GM18520 (cell line): ENCODE data around the gene WDR37.
"Not testable (repeated sequence)": the region's sequence is repeated elsewhere in the genome, so short reads cannot be mapped to it uniquely, and the experiment has no call there.

ENCODE experiments used
- ATAC-seq: cut with Tn5 transposase; IDR thresholded peaks from one replicate; pipeline ENCODE4 v1.9.1; 2021; ENCODE audit not compliant: unreplicated experiment

Gene WDR37

DNA sequence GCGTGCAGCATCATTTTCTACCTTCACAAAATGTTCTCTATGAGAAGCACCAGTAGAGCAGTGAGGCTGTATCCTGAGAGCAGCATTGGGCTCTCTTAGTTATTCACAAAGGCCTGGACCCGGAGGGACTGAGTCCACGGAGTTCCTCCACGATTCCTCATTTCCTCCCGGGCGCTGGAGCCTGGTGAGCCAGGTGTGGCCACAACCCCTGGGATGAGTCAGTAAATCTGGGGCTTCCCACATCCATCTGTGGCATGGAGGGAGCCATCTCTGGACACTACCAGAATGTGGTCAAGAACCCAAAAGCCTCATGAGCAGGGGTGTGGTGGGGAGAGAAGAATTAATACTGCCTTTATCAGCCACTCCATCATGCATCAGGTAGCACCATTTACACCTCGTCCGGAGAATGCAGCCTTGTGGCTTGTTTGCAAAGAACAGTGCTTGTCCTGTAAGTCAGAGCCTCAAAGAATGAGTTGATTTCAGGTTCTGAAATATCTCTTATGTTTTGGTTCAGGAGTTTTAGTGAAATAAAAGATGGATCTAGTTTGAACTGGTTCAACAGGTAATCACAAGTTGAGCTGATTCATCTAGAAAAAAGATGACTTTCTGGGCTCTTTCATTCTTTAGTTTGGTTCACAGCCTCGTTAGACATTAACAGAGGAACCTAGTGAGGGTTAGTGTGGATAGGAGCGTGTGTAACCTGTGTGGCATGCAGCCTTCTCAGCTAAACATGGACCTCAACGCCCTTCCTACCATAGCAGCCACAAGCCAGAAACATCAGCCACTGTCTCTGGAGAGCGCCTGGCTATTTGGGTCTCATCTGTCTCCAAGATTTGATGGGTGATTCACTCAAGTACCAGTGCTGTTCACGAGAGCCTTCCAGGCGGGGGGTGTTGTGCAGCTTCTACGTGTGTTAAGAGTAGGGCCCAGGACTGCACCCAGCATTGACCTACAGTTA is 95.2 kb downstream of the WDR37 start:
- no peak for ATAC-seq

DNA sequence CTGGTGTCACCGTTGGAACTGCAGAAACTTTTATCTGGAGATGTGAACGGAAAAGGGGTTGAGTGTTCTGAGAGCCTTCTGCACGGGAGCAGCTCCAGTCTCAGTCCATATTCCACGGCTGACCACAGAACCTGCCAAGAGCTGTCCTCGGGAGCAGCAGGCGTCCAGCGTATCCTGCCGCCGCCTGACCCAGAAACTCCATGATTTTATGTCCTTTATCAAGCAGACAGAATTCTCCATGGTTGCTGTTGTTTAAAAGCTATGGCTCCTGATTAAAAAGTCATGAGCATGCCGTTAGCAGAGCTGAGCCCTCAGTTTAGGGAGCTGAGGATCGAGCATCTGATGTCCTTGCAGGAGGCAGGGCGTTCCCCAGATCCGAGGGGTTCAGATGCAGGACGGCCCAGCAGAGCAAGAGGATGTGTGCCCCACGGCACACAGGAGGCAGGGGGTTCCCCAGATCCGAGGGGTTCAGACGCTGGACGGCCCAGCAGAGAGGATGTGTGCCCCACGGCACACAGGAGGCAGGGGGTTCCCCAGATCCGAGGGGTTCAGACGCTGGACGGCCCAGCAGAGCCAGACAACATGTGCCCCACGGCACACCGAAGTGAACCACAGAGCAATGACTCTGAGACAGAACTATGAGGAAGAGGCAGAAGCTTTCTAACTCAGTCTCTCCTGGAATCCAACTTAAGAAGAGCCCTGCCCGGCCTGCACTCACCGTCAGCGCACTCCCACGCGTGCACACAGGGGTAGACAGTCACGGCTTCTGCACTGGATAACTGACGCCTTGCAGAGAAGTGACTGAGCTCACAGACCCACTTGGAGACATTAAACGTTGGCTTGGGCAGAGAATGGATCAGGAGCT is 96.4 kb downstream of the WDR37 start:
- no peak for ATAC-seq

DNA sequence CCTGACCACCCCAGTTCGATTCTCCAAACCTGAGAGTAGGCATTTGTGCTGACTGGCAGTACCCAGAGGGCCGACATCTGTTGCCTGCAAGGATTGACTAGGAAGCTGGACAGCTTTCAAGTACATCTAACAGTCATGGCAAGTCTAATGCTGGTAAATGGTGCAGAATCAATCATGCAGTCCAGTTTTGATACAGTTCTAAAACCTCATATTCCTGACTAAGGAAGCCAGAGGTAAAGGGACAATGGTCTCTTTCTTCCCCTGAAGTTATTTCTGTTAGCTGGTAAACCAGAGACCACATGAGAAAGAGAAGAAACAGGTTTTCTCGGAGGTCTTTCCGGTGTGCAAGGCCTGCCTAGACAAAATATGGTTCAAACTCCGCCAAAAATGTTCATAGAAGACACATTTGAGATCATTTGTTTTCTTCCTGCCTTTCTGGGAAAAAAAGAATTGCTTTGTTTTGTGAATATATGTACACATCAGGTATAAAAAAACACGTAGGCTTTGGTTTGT is 97.1 kb downstream of the WDR37 start:
- no peak for ATAC-seq

DNA sequence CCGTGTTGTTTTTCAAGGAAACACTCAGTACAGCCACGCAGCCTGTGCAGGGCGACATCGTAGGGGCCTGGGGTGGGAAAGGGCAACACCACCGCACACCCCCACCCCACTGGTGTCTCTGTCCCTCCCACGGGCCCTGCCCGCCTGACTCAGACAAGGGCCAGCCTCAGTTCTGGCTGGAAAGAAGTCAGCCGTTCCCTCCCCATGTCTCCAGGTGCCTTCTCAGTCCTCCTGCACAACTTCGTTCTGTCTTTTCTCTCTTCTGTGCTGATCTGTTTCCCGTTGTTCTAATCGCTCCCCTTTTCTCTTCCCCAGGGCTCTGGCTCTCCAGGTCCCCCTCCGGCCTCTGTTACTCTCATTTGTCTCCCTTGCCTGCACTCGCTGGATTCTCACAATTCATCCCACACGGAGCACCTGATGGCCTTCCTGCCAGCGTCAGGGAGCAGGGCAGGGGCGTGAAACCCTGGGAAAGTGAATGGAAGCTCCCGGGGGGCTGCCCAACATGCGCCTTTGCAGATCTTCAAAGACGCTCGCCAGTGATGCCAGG is 97.7 kb downstream of the WDR37 start:
- ATAC-seq, result no peak

DNA sequence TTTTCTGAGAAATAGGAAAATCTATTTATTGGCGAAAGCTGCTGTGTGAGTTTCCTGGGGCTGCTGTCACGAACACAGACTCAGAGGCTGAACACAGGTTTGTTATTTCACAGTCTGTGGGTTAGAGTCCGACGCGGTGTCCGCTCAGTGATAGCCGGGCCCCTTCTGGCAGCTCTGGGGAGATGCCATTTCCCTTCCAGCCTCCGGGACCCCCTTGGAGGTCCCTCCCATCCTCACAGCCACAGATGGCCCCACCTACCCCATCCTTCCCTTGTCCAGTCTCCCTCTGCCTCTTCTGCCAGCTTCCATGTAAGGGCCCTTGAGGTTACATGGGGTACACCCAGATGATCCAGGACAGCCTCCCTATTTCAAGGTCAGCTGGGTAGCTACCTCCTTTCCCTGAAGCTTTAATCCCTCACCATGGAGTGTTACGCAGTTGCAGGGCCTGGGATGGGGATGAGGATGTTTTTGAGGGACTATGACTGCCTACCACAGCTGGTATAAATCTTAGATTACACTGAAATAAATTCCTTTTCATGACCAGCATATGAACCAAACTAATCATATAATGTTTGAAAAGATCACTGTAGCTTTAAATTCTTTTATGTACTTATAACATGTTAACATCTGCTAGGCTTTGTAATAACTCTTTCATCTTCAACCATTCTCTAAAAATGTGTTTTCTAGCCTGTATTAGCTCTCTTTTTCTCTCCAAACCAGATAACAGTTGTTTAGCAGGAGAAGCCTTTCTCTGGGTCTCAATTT is 98.5 kb downstream of the WDR37 start:
- no peak for ATAC-seq

DNA sequence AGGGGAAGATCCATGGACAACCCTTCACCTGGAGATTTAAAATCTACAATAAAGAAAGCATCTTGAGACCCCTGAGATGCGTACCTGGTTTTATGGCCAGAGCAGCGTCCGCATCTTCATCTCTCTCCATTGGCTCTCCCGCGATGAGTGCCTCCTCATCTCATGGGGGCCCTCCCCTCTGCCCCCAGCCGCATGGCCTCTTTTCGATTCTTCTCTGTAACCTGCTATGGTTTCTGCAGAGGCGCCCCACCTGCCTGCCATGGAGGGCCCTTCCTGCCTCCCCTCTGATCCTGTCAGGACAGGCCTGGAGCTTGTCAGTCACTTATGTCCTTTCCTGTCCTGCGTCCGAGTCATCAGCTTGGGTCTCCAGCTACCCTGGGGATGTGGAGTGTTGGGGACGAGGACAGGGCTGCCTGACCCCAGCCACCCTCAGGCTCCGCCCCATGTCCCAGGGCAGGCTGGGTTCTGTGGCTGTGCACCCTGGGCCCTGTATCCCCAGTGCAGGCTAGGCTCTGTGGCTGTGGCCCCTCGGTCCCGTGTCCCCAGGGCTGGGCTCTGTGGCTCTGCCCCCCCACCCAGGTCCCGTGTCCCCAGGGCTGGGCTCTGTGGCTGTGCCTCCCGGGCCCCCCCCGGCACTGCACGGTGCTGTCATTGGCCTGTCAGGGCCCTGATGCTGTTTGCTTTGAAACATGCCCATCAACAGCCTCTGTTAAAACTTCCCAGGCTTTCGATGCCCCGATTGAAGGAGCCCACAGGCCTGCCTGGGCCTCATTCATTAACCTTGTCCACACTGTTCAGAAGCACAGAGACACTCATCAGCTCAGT is 99.8 kb downstream of the WDR37 start:
- no peak for ATAC-seq

DNA sequence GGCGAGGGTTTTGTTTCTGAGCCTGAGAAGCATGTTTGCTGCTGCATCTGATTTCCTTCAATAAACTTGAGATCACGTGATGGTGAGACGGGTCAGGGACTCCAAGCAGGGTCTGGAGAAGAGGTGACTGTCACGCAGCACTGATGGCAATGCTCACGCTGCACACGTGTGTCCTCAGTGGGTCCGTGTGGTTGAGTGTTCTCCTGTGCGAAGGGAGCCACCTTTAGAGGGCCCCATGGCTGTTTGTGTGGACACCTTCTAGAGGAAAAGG is 100.4 kb downstream of the WDR37 start:
- ATAC-seq, result no peak

DNA sequence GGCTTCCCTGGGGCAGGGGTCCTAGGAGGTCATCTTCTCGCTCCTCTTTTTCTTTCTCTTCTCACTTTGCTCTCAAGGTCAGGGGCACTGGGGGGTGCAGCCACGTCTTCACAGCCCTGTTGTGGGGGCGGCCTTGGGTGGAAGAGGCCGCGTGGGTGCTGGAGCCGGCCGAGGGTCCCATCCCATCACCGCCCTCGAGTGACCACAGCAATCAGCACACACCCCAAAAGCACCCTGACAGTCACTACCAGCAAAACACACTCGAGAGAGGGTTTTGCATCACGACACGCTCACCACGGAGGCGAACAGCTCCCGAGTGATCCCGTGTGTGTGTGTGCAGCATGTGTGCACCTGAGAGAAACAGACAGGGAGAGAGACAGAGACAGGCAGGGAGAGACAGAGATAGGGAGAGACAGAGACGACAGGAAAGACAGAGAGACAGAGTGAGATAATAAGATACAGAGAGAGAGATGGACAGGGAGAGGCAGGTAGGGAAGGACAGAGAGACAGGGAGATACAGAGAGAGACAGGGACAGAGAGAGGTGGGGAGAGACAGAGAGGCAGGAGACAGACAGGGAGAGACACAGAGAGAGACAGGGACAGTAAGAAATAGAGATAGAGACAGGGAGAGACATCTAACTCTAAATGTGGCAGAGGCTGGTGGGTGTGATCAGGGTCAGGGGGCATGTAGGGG is 100.9 kb downstream of the WDR37 start:
- ATAC-seq, result no peak

DNA sequence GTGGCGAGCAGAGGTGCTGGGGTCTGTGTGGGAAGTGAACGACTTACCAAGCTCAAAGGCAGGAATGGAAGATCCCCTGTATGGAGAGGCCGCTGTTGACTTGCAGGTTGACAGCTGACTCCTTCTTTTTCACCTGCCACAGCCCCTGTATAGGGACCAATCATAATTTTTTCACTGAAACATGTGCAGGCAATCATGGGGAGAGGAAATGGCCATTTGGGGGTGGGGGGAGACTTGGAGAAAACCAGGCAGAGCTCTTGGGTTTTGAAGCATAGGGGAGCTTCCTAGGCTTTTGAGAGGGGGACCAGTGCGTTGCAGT is 101.4 kb downstream of the WDR37 start:
- no peak for ATAC-seq

DNA sequence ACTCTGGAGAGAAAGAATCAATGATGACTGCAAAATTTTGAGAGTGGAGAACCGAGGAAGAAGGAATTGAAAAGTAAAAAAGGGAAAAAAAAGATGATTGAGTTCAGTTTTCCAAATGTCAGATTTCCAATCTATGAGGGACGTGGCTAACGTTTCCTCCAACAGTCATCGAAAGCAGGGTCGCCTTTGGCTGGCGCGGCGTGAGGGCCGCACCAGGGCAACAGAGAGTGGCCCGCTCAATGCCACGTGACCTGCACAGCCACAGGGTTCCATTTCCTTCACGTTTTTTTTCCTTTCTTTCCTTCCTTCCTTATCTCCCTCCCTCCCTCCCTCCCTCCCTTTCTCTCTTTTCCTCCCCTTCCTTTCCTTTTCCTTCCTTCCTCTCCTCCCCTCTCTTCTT is 101.9 kb downstream of the WDR37 start:
- ATAC-seq, result no peak

DNA sequence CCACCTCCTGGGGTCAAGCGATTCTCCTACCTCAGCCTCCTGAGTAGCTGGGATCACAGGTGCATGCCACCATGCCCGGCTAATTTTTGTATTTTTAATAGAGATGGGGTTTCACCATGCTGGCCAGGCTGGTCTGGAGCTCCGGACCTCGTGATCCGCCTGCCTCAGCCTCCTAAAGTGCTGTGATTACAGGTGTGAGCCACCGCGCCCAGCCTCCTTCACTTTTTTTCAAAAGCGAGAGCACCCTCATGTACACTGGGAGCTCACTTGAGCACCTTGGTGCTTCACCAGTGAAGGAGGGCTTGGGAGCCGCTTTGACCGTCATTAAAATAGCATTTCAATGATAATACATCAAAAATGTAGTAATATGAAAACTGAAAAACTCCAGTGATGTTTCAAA is 102.4 kb downstream of the WDR37 start:
- not testable (repeated sequence) for ATAC-seq

DNA sequence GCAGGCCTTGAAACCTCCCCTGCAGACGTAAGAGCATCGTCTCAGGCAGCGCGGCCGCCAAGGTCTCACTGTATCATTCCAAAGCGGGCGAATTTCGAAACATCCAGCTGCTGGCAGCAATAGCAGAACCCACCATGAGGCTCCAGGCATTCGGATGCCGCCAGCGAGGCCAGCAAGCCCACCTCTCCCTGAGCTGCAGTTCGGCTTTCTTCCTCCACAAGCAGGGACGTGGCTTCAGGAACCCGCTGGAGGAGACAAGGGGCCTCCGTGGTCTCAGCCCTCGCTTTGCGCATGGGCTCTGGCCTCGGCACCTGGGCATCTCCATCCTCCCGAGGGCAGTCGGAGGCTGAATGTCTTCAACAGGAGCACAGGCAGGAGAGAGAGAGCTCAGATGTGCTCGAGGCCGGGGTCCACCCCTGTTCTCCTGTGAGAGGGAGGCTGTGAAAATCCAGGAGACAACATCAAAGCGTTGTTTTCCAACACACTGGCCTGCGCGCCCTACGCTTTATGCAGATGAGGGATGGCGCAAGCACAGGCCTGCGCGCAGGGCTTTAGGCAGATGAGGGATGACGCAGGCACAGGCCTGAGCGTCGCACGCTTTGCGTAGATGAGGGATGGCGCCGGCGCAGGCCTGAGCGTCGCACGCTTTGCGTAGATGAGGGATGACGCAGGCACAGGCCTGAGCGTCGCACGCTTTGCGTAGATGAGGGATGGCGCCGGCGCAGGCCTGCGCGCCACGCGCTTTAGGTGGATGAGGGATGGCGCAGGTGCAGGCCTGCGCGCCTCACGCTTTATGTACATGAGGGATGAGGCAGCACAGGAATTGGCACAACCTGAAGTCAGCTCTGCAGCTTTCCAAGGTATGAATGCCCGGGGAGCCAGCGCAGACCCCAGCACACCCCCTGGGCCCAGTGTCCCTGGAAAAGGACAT is 103.2 kb downstream of the WDR37 start:
- no peak for ATAC-seq

DNA sequence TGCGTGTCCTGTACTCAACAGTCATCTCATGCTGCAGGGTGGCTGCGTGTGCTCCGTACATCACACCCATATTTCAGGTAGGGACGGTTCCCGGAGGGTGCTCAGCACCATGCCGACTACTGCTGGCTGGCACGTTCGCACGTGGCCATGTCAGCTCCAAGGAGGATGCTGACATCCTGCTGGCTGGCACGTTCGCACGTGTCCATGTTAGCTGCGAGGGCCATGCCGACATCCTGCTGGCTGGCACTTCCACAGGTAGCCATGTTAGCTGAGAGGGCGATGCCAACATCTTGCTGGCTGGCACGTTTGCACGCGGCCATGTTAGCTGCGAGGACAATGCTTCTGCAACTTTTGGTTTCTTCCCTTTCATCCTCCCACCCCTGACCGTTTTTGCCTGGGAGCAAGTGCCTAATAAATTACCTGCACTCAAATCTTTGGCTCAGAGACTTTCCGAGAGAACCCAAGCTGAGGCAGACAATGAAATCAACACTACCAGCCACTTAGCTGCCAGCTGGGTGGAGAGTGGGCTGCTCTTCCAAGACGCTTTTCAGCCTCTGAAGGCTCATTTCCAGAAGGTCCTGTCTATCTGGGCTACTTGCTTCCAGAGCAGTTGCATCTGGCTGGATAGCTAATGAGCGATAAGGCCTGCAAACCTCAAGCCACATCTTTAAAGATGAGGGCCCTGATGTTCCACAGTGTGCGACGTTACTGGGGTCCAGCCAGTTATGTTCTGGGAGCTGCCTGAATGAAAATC is 104.6 kb downstream of the WDR37 start:
- ATAC-seq, result no peak

DNA sequence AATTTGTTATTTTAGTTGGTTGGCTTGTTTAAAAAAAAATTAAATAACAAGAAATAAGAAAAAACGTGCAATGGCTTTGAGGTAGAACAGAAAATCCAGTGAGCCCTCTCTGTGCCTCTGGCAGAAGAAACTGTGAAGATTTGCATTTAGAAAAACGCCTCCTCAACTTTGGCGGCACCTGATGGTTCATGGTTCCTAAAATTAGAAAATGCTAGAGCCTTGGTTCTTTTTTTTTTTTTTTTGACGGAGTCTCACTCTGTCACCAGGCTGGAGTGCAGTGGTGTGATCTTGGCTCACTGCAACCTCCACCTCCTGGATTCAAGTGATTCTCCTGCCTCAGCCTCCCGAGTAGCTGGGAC is 105.1 kb downstream of the WDR37 start:
- not testable (repeated sequence) for ATAC-seq

DNA sequence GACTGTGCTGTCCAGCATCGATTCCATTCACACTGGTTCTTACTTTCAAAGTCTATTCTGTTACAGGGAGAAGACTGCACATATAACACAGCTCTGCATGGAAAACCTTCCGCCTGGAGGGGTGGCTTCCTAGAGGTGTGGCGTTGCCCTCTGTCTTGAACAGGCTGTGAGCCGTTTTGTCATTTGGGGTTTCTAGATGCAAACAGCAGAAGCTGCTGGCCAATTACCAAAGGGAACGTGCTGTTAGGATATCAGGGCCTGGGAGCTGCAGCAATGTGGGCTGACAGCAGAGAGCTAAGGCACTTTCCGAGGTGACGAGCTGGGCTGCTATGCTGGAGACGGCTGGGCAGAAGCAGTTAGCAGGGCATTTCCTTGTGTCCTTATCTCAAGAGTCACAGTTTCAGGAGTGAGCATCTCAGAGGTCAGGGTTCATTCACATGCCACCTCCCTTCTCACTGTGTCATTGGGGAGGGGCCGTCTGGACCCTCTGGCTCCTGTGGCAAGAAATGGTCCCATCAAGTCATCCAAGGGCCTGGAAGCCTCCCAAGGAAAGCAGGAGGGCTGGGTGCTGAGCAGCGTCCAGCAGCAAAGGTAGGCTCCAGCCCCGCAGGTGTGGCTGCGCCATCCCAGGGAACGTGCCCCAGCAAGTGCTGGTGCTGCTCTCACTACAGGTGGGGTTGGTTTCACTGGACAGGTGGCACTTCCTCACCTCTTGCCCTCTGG is 106.5 kb downstream of the WDR37 start:
- no peak for ATAC-seq

DNA sequence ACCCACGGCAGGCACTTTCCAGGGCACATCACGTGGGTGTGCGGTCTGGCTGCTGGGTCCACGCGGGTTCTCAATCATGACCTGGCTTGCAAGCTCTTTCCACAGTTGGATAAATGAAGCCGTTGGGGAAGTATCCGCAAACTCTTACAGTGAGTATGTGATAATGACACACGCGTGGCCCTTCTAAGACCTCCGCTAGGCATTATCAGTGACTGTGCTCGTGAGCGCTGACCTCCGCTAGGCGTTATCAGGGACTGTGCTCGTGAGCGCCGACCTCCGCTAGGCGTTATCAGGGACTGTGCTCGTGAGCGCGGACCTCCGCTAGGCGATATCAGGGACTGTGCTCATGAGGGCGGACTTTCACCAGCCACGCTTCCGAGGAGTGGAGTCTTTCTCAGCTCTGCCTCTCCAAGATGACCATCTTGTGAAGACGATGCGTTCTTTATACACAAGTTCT is 107.0 kb downstream of the WDR37 start:
- no peak for ATAC-seq

DNA sequence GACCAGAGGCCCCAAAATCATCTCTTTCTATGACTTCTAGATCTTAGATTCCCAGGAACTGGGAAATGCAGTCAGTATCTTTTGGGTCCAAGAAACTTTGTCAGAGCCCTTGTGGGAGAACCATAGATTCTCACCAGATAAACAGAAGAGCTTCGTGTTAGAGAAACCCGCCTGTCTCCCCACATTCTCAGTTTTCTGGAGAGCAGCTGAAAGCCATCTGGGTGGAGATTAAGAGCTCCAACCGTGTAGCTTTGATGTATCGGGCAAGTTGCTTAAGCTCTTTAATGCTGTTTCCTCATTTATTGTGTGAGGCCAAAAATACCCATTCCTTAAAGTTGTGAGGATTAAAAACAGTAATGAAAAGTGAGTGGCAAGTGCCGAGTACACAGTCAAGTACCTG is 107.6 kb downstream of the WDR37 start:
- ATAC-seq, result no peak
